Embryonic facial prominence (tissue), 1 donor: ENCODE results near the gene IQCB1.
"Not testable (repeated sequence)": the region's sequence is repeated elsewhere in the genome, so short reads cannot be mapped to it uniquely, and the experiment has no call there.

Experiments used
- DNase-seq: peaks from one replicate; pipeline ENCODE4 v3.0.0-alpha.2; 2016; ENCODE audit errors: extremely low spot score

Gene IQCB1

DNA sequence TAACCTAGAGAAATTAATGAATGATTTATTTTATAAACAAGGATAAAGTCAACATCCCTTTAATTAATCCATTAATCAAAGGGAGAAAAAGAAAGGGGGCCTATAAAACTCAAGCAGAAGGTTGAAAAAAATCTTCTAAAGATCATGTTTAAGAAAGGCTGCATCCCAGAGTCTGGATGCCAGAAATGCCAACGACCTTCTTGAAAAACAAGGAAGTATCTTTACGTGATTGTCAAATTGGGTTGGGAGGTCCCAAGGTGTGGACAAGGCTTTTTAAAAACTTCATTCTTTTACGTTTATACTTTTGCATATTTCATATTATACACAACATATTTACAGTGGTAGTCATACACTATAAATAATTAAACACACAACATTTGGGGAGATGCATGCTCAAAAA, 86.9 kb downstream of the IQCB1 start:
- DNase-seq = no peak

DNA sequence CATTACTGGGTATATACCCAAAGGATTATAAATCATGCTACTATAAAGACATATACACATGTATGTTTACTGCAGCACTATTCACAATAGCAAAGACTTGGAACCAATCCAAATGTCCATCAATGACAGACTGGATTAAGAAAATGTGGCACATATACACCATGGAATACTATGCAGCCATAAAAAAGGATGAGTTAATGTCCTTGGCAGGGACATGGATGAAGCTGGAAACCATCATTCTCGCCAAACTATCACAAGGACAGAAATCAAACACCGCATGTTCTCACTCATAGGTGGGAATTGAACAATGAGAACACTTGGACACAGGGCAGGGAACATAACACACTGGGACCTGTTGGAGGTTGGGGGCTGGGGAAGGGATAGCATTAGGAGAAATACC, 91.8 kb downstream of the IQCB1 start:
- DNase-seq = not testable (repeated sequence)

DNA sequence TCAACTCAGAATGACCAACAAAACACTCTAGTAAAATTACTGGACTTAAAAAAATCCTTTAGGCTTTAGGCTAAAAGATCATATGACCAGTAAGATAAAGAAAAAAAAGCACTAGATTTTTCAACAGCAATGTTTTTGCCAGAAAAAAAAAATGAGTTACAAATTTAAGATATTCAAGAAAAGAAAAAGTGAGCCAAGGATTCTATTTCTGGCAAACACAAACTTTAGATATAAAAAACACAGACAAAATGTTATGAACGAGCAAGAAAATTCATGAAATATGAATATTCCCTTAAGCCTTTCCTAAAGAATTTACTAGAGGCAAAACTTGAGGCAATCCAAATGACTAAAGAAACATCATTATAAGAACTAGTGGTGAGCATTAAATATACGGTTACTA, 94.0 kb downstream of the IQCB1 start:
- no peak for DNase-seq

DNA sequence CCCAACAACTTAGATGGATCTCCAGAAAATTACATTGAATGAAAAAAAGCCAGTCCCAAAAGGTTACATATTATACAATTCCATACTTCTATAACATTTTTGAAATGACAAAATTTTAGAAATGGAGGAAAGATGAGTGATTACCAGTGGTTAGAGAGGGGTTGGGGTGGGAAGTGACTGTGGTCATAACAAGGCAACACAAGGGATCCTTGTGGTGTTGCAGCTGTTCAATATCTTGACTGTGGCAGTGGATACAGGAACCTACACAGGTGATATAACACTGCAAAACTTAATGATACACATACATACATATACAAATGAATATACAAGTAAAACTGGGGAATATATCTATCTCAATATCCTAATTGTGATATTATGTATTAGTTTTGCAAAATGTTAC, 95.0 kb downstream of the IQCB1 start:
- no peak for DNase-seq

DNA sequence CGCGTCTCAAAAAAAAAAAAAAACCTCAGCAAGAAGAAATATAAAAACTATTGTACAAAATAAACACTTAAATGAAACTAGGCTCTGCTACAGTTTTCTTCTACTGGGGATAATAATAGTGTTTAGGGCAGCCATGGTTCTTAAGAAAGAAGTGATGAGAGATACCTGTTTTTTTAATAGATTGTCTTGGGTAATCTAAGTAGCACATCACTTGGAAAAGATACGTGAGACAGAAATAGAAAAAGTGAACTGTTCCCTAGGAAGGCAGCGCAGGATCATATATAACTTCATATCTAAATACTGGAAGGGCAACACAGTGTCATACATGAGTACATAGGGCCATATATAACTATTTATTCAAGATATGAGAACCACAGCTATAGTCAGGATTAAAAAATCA, 97.2 kb downstream of the IQCB1 start:
- DNase-seq = no peak

DNA sequence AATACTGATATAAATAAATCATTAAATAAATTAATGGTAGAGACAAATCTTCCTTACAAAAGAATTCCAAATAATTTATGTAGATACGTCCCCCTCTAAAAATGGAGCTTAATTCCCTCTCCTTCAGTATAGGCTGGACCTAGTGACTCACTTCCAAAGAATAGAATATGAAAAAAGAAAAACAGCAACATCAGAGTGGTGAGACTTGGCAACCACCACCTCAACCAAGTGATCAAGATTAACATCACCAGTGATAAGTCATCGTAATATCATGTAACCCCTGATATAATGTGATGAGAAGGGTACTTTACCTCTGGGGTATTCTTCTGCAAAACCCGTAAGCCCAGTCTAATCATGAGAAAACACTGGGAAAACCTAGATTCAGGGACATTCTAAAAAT, 98.7 kb downstream of the IQCB1 start:
- no peak for DNase-seq

DNA sequence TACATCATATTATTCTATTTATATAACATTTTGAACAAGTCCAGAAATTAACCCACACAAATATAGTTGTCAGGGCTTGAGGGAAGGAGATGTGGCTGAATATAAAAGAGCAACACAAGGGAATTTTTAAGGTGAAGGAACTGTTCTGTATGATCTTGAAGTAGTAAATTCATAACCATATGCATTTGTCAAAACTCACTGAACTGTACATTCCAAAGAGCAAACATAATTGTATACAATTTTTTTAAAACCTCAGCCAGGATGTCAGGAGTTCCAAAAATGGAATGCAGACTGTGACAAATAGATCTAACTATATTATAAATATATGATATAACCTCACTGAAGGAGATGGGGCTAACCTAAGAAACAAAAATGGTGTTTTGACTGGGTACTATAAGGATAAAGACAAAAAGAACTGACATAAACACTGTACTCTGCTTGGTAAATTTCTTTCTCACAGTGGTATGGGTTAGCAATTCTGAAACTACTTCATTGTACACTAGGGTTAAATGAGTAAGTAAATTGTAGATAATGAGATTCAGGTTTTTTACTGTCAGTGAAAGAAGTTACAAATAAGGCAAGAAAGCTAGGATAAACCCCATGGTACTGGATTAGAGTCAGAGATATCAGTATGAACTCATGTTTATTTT, 99.7 kb downstream of the IQCB1 start:
- no peak for DNase-seq

DNA sequence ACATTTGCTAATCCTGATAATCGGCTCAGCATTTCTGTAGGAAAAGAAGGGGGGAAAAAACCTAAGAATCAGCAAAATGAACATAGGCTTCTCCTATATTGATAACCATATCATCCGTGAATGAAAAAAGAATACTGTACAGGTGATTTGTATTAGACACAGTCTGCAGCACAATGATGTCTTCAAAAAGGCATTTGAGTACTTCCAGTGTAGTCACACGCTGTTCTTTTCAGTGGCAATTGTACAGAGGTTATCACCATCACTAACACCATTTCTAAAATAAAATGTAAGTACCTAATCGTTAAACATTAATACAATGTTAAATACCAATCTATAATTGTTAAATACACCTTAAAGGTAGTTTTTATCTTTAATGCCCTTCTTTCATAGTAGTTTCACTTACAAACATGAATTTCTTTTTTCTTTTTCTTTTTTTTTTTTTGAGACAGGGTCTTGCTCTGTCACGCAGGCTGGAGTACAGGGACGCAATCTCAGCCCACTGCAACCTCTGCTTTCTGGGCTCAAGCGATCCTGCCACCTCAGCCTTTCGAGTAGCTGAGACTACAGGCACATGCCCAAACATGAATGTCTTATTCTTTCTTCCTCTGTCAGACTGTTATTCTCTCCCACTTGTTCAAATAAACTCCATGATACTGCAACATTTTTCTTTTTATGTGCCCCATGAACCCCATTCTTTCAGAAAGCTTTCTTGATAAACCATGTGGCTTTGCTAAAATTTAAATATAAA, 103.7 kb downstream of the IQCB1 start:
- no peak for DNase-seq

DNA sequence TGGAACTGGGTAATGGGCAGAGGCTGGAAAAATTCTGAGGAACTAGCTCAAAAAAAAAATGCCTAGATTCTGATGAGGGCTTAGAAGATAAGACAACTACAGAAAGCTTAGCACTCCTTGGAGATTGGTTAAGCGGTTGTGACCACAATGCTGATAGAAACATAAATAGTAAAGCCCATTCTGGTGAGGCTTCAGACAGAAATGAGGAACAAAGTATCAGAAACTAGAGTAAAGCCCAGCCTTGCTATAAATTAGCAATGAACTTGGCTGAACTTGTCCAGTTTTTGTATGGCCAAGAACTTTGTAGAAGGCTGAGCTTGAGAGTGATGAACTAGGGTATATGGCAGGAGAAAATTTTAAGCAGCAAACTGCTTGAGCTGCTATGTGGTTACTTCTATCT, 110.7 kb downstream of the IQCB1 start:
- DNase-seq = no peak

DNA sequence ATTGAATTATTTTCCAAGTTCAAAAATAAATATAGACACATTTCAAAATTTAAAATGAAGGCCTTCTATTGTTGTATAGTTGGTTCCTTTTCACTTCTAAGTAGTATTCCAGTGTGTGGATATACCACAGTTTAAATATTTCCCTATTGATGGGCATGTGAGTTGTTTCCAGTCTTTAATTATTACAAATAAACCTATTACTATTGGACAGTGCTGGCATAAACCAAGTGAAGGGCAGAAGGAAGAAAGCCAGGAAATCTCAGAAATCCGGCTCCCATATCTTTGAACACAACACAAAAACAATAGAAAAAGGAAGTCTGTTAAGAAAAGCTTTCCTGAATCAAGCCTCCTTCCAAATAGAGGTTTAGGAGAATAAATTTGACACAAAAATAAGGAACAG, 111.4 kb downstream of the IQCB1 start:
- DNase-seq = no peak

DNA sequence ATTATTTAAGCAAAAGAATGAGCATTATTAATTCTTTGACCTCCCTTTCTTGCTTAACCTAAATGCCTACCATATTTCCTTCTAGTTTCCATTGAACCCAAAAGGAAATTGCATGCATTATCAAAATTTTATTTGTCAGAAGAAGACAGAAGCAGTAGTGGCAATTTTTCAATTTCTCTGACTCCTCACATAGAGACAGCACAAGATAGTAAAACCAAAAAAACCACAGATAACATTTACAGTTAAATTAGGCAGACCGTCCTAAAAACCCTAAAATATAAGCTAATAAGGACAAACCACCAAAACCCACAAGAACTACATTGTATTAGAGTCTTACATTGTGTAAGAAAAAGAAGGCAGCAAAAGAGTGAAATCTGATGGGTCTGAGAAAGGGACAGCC, 112.4 kb downstream of the IQCB1 start:
- DNase-seq = no peak

DNA sequence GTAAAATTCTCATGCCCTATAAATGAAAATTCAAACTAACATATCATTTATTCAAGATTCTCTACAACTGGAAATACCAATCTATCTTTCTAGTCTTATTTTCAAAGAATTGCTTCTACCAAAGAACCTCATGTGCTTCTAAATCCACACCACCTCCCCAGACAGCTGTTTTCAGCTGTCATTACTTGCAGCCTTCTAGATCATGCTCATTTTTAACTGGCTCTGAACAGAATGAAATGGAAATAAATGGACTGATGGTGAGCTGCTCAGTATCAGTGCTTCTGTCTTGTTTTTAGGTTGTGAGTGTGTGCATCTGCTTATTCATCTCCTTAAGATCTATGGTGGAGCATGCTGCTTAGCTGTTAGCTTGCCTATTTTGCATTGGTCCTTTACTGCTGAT, 114.7 kb downstream of the IQCB1 start:
- no peak for DNase-seq
